GM12878 (cell line): Measurements from ENCODE around the gene GTF2IRD1. TPM values are rescaled to one million over a fixed set of nuclear protein-coding genes. Genes with fewer than 3 reads are reported as not detected.

Source experiments
- ATAC-seq: fragments of 200-7000 bp; cut with Tn5 transposase; 3 replicates; pipeline ENCODE4 v1.9.1; 2020; ENCODE audit warnings: mild to moderate bottlenecking, moderate library complexity
- BruUV-seq: library from RNA; stranded (reverse); fragments of 400-500 nt; replicated peaks from 2 replicates; lab custom pipeline; 2021; lab: Mats Ljungman, UMichigan
- CTCF ChIA-PET: fragments of 300-600 bp; sonication (Branson Sonifier 250); formaldehyde crosslinking; extraction: SDS; loops from one replicate; lab custom pipeline; 2021; ENCODE audit warnings: inconsistent platforms; lab: Yijun Ruan, JAX
- POLR2A ChIA-PET: fragments of 350-600 bp; formaldehyde crosslinking; extraction: SDS; loops from one replicate; lab custom pipeline; 2021; ENCODE audit warnings: inconsistent platforms; lab: Charles Lee
- RAD21 ChIA-PET: fragments of 300-600 bp; sonication (Branson Sonifier 250); formaldehyde crosslinking; loops from one replicate; lab custom pipeline; 2023; ENCODE audit warnings: antibody characterized with exemption; ENCODE audit not compliant: unreplicated experiment; lab: Charles Lee
- SMC1A ChIA-PET: fragments of 300-600 bp; sonication (Branson Sonifier 250); formaldehyde crosslinking; loops from one replicate; lab custom pipeline; 2023; ENCODE audit not compliant: unreplicated experiment, uncharacterized antibody; lab: Charles Lee
- DNase-seq: peaks from one replicate; pipeline ENCODE4 v3.0.0-alpha.2; 2011; ENCODE audit warnings: low read depth, low spot score
- FAIRE-seq: peaks from 3 replicates; lab custom pipeline; 2011; peaks lifted over from hg19 to GRCh38; lab: Jason Lieb, UNC
- H2AFZ ChIP-seq: 2 replicates; pipeline ENCODE4 v1.6.0; 2011; ENCODE audit warnings: low read depth, low read length, control low read depth; ENCODE audit not compliant: control insufficient read depth
- H3K27ac ChIP-seq: 2 replicates; pipeline ENCODE4 v1.5.1; 2011; ENCODE audit warnings: control low read depth; ENCODE audit not compliant: control insufficient read depth, insufficient read depth
- H3K27me3 ChIP-seq, 2 experiments: replicated peaks in 1 of 2; 2 replicates each; pipeline versions ENCODE4 v1.6.0 to v1.6.1; 2011; ENCODE audit warnings: low read length in 1 of 2; ENCODE audit not compliant: control insufficient read depth in 2 of 2, insufficient read depth in 2 of 2
- H3K36me3 ChIP-seq, 2 experiments: 2 replicates each; pipeline ENCODE4 v1.5.1; 2011; ENCODE audit warnings: low read length in 1 of 2; ENCODE audit not compliant: control insufficient read depth in 2 of 2, insufficient read depth in 2 of 2
- H3K4me1 ChIP-seq: 2 replicates; pipeline ENCODE4 v1.6.1; 2011; ENCODE audit warnings: mild to moderate bottlenecking, low read length, moderate library complexity, mixed read lengths; ENCODE audit not compliant: control insufficient read depth, insufficient read depth
- H3K4me2 ChIP-seq: 2 replicates; pipeline ENCODE4 v1.6.0; 2011; ENCODE audit warnings: control low read depth; ENCODE audit not compliant: control insufficient read depth, insufficient read depth
- H3K4me3 ChIP-seq: fragments of 200-600 bp; sonication (generic); 2 replicates; pipeline ENCODE4 v1.5.1; 2016
- H3K79me2 ChIP-seq: 2 replicates; pipeline ENCODE4 v1.6.0; 2011; ENCODE audit warnings: low read length; ENCODE audit not compliant: control insufficient read depth, insufficient read depth
- H3K9ac ChIP-seq: 2 replicates; pipeline ENCODE4 v1.8.0; 2011; ENCODE audit warnings: low read length, control low read depth, mixed read lengths; ENCODE audit not compliant: control insufficient read depth, insufficient read depth
- H3K9me3 ChIP-seq: replicated peaks from 3 replicates; pipeline ENCODE4 v1.5.1; 2011; ENCODE audit warnings: mild to moderate bottlenecking, low read length; ENCODE audit not compliant: control insufficient read depth, insufficient read depth
- H4K20me1 ChIP-seq: 2 replicates; pipeline ENCODE4 v1.6.0; 2011; ENCODE audit not compliant: control insufficient read depth, insufficient read depth
- CHD4 ChIP-seq: fragments of 200-600 bp; sonication (generic); IDR thresholded peaks from 2 replicates; pipeline ENCODE4 v1.6.1; 2016; ENCODE audit warnings: mild to moderate bottlenecking
- CREB1 ChIP-seq: IDR thresholded peaks from 2 replicates; pipeline ENCODE4 v1.6.1; 2012; ENCODE audit warnings: low read depth, mild to moderate bottlenecking, inconsistent platforms
- E2F8 ChIP-seq: fragments of 450-650 bp; IDR thresholded peaks from 2 replicates; pipeline ENCODE4 v1.6.1; 2018; ENCODE audit warnings: mild to moderate bottlenecking, low read depth, moderate library complexity; ENCODE audit not compliant: partially characterized antibody
- E4F1 ChIP-seq: fragments of 450-650 bp; IDR thresholded peaks from 2 replicates; pipeline ENCODE4 v1.6.1; 2018; ENCODE audit warnings: borderline replicate concordance, mild to moderate bottlenecking; ENCODE audit not compliant: partially characterized antibody
- MAX ChIP-seq: IDR thresholded peaks from 2 replicates; pipeline ENCODE4 v1.6.1; 2012; ENCODE audit warnings: low read depth, low read length, improper control_type of control experiment
- MYC ChIP-seq: IDR thresholded peaks from 2 replicates; pipeline ENCODE4 v1.6.1; 2011; ENCODE audit warnings: mild to moderate bottlenecking, low read length, moderate library complexity, inconsistent platforms; ENCODE audit not compliant: insufficient read depth, insufficient replicate concordance, insufficient read length, severe bottlenecking
- NFXL1 ChIP-seq: fragments of 450-650 bp; IDR thresholded peaks from 2 replicates; pipeline ENCODE4 v1.6.1; 2017; ENCODE audit warnings: antibody characterized with exemption, mild to moderate bottlenecking, borderline replicate concordance
- NFYA ChIP-seq: IDR thresholded peaks from 2 replicates; pipeline ENCODE4 v1.6.1; 2011; ENCODE audit warnings: low read depth, mild to moderate bottlenecking, low read length, improper control_type of control experiment, borderline replicate concordance
- NR2F1 ChIP-seq: fragments of 450-650 bp; conservative IDR thresholded peaks from 2 replicates; pipeline ENCODE4 v1.6.1; 2017; ENCODE audit warnings: mild to moderate bottlenecking
- RELA ChIP-seq: fragments of 450-650 bp; IDR thresholded peaks from 2 replicates; pipeline ENCODE4 v1.8.0; 2014; ENCODE audit warnings: borderline replicate concordance; ENCODE audit not compliant: partially characterized antibody
- SMC3 ChIP-seq: IDR thresholded peaks from 2 replicates; pipeline ENCODE4 v1.6.1; 2011; ENCODE audit warnings: low read length, improper control_type of control experiment, borderline replicate concordance
- WGBS: methylation state at CpG from one replicate; pipeline ENCODE4 v1.1.6; 2016; ENCODE audit warnings: low lambda C conversion rate; ENCODE audit not compliant: insufficient replicate concordance, insufficient coverage; ENCODE audit errors: missing lambda C conversion rate; 5-methylcytosine and 5-hydroxymethylcytosine counted together
- in situ Hi-C: fragments of 300-500 bp; cut with MboI; formaldehyde crosslinking; loops from 9 replicates; pipeline ENCODE4 v1.14.3; 2018; ENCODE audit warnings: mixed read lengths
- intact Hi-C: fragments of 100-400 bp; cut with micrococcal nuclease; formaldehyde crosslinking; loops from one replicate; pipeline ENCODE4 v1.14.2; 2022; ENCODE audit not compliant: unreplicated experiment
- polyA plus RNA-seq, 11 experiments: library from polyadenylated mRNA; depleted of rRNA in 4 of 11; unstranded in 6 of 11; stranded (reverse) in 5 of 11; fragments of >200 nt; fragmentation: Nextera tagmentation in 4 of 11; fragmentation: Illumina TruSeq in 1 of 11; extraction: Ambion mirVana in 4 of 11; extraction: Trizol in 1 of 11; gene quantifications; 1 replicate in 1 of 11; 2 replicates in 10 of 11; pipeline versions ENCODE4 v1.2.1 to v1.2.3, GENCODE V29; 2011 to 2016; ENCODE audit warnings: inconsistent platforms in 2 of 11, missing spikeins in 2 of 11, low read depth in 1 of 11
- total RNA-seq, 4 experiments: library from RNA; depleted of rRNA in 3 of 4; stranded (reverse); fragments of >200 nt in 3 of 4; fragmentation: Illumina TruSeq in 1 of 4; extraction: Trizol in 1 of 4; gene quantifications; 2 replicates each; pipeline versions ENCODE4 v1.2.1 to v1.2.3, GENCODE V29; 2013 to 2021

The GTF2IRD1 gene
- total and polyA plus RNA-seq, 10 of the 15 experiments (the other 5 are each of a cell fraction or from before 2014, with no cell fraction given), result 0.48 to 3.0 (median 1.3) TPM

GRCh38 chr7:74523015-74523414, 69.3 kb downstream of the GTF2IRD1 start:
- no peaks in the 10 kb centered on the region for H3K36me3 ChIP-seq
- ChIA-PET SMC1A (no interaction called here), RAD21 (no interaction called here), POLR2A (no interaction called here), CTCF (no interaction called here)
- H4K20me1 ChIP-seq, result no peaks in the 10 kb centered on the region
- no peaks in the 10 kb centered on the region for H3K79me2 ChIP-seq
- FAIRE-seq (no peak), ATAC-seq (no peak), DNase-seq (no peak)
- H3K4me3 ChIP-seq, result no peak overlapping the region
- no peak overlapping the region for H3K4me2 ChIP-seq
- no peak for TF ChIP-seq CREB1
- TF ChIP-seq NFXL1, result no peak
- TF ChIP-seq NFYA, result no peak
- intact Hi-C loops, result no loop called here
- in situ Hi-C loops, result no loop called here
- H3K4me1 ChIP-seq, result no peaks in the 10 kb centered on the region
- 92% methylated on average over 4 of the region's 4 CpGs for WGBS
- no peak overlapping the region for H3K9ac ChIP-seq
- H3K9me3 ChIP-seq, result no peaks in the 10 kb centered on the region; the same call in 2 of the 3 replicates
- no peak overlapping the region for H2AFZ ChIP-seq
- H3K27ac ChIP-seq, result no peak overlapping the region
- H3K27me3 ChIP-seq, result no peaks in the 10 kb centered on the region
- BruUV-seq, result no TSS peak

- intact Hi-C loops, result no loop called here
- no peak for FAIRE-seq
- RAD21 ChIA-PET, result no interaction called here
- no peak for TF ChIP-seq SMC3
- no peak for TF ChIP-seq CHD4
- TF ChIP-seq MYC, result no peak
- no peak for TF ChIP-seq NR2F1
- no peak for TF ChIP-seq E4F1
- TF ChIP-seq E2F8, result no peak
- no peak for TF ChIP-seq RELA
- TF ChIP-seq MAX, result no peak
These were observed 71.4 kb downstream of the GTF2IRD1 start for GRCh38 chr7:74525140-74525539.

More at GRCh38 chr7:74525140-74525539, 71.4 kb downstream of the GTF2IRD1 start:
- Histone ChIP-seq H3K9me3 (no peaks in the 10 kb centered on the region; the same call in 2 of the 3 replicates), H4K20me1 (no peaks in the 10 kb centered on the region), H3K27ac (no peak overlapping the region), H3K4me2 (no peak overlapping the region), H3K4me1 (no peaks in the 10 kb centered on the region), H2AFZ (no peak overlapping the region), H3K79me2 (no peaks in the 10 kb centered on the region), H3K36me3 (no peaks in the 10 kb centered on the region), H3K9ac (no peak overlapping the region), H3K27me3 (no peaks in the 10 kb centered on the region), H3K4me3 (no peak overlapping the region)
- ChIA-PET CTCF (no interaction called here), POLR2A (no interaction called here), SMC1A (no interaction called here)
- BruUV-seq, result no TSS peak
- ATAC-seq (no peak), DNase-seq (no peak)
- in situ Hi-C loops, result no loop called here
- WGBS, result 79% methylated on average over 6 of the region's 6 CpGs
